ENCODE data around the gene PROB1. TPM values are rescaled to one million over a fixed set of nuclear protein-coding genes. Genes with fewer than 3 reads are reported as not detected.
"Not testable (repeated sequence)": the region's sequence is repeated elsewhere in the genome, so short reads cannot be mapped to it uniquely, and the experiment has no call there.

Gene PROB1, protein sequence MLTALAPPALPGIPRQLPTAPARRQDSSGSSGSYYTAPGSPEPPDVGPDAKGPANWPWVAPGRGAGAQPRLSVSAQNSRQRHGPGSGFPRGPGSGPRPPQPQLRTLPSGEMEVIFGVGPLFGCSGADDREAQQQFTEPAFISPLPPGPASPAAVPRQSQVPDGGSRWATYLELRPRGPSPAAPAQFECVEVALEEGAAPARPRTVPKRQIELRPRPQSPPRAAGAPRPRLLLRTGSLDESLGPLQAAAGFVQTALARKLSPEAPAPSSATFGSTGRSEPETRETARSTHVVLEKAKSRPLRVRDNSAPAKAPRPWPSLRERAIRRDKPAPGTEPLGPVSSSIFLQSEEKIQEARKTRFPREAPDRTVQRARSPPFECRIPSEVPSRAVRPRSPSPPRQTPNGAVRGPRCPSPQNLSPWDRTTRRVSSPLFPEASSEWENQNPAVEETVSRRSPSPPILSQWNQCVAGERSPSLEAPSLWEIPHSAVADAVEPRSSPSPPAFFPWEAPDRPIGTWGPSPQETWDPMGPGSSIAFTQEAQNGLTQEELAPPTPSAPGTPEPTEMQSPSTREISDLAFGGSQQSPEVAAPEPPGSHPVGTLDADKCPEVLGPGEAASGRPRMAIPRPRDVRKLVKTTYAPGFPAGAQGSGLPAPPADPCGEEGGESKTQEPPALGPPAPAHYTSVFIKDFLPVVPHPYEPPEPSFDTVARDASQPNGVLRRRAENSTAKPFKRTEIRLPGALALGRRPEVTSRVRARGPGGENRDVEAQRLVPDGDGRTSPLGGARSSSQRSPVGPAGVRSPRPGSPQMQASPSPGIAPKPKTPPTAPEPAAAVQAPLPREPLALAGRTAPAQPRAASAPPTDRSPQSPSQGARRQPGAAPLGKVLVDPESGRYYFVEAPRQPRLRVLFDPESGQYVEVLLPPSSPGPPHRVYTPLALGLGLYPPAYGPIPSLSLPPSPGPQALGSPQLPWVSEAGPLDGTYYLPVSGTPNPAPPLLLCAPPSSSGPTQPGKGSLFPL
- 0.75 TPM for total RNA-seq

DNA sequence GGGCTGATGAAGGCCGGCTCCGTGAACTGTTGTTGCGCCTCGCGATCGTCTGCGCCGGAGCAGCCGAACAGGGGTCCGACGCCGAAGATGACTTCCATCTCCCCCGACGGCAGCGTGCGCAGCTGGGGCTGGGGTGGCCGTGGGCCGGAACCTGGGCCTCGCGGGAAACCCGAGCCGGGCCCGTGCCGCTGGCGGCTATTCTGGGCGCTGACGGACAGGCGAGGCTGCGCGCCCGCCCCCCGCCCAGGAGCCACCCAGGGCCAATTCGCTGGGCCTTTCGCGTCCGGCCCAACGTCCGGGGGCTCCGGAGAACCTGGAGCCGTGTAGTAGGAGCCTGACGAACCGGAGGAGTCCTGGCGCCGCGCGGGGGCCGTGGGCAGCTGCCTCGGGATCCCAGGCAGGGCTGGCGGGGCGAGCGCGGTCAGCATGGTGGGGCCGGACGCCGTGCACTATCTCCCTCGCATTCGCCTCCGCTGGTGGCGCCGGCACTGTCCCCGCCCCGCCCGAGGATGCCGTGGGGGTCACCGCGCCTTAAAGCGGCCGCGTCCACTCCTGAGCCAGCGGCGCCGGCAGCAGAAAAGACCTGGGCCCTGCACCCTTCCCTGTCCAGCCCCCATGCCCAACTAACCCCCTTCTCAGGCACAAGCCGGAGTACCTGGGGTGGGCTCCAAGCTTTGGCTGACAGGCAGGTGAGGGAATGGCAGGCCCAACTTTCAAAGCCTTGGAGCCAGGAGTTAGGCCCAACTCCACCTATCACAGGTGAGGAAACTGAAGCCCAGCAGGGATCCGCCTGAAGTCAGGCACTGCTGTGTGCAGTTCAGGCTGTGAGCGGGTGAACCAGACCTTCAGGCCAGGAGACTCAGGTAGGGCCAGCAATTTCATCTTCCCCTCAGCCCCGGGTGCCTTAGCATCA, at the start of gene PROB1:
TSS of gene PROB1 (minus strand) at position 451 of the 913 bp plus-strand sequence. CDS start at position 428, 23 bp downstream.
- no peak for DNase-seq (ENCODE audit: low spot score)
- ATAC-seq: peak; percentile 50

DNA sequence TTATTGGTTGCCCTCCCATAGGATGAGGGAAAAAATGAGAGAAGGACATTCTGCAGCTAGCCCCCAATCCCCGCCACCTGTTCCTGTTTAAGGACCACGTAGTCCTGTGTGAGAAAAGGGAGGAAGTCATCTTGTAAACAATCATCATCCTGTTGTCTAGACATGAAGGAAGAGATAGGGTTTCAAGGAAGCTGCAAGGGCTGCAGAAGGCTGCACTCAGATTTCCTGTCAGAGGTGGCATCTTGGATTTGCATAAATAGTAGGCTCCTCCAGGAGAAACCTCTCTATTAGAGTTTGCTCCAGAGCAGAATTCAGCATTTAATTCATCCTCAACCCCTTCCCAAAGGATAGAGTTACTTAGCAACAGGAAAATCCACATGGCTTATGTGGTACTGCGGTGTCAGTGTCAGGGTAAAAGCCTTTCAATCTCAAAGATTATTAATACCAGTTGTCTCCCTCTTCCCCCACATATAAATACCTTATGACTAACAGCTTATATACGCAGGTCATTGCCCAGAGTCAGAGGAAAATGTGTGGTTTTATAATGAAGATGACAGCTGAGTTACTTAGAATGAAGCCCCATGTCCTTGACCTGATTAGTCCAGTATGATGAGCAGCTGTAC, 49.0 kb upstream of the PROB1 start:
- no peak for ATAC-seq

DNA sequence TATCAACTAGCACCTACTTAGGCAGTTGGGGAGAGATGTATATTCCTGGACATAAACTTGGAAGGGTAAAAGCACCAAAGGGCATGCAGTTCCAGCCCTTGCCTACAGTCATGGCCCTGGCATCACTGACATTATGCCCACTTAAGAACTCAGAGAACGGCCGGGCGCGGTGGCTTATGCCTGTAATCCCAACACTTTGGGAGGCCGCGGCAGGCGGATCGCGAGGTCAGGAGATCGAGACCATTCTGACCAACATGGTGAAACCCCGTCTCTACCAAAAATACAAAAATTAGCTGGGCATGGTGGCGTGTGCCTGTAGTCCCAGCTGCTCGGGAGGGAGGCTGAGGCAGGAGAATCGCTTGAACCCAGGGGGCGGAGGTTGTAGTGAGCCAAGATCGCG, 45.5 kb upstream of the PROB1 start:
- not testable (repeated sequence) for DNase-seq (ENCODE audit: low spot score); ATAC-seq

More for the DNA sequence above, 49.0 kb upstream of the PROB1 start:
- DNase-seq (ENCODE audit: low spot score): no peak

DNA sequence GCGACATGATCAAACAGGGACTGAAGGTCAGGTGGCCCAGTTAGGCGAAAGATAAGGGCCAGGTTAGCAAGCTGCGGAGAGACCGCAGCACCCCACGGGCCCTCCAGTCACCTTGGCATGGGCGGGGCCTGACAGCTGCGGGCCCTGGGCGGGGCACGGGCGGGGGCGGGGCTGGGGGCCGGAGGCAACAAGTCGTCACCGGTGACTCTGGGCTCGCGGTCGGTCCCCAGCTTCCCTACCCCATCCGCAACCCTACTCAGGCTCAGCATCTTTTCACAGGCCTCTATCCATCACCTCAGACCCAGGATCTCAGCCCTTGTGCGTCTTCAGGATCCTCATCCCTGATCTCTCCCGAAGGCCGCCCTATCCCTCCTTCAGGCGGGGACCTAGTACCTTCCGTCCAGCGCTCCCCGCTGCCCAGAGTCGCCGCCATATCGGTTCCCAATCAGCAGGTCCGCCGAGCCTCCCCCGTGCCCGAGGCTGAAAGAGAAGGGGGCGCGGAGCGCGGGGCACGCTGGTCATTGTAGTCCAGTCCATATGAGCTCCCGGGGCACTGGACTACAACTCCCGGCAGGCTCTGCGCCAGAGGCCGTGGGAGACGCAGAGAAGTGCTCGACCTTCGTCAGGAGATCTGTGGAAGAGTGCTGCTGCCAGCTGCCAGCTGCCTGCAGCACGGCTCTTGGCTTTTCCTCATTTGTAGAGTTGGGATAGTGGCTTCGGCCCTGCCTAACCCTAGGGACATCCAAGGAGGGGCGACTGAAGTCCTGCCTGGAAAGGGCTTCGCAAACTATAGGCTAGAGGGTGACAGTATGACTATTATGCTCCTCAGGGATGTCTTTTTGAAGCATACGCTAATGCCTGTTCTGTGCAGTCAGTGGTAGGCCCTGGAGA, 44.4 kb upstream of the PROB1 start, which contains the start of gene DNAJC18:
TSS of gene DNAJC18 (minus strand) at position 513 of the 891 bp plus-strand sequence. CDS start at position 433, 80 bp downstream.
- peak; percentile 97 for ATAC-seq
- DNase-seq (ENCODE audit: low spot score): peak; percentile 85

DNA sequence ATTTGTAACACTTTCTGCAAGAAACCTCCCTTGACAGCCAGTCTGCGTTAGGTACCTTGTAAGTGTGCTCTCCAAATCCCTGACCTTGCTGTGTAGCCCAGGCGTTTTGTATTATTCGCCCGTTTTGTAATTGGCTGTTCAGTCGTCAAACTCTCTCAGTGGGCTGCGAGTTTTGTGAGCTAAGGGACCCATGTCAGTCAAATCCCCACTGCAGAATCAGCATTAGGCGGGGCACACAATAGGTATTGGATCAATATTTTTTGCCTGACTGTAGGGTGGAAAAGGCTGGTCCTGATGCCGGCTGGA, 43.8 kb upstream of the PROB1 start:
- ATAC-seq (no peak), DNase-seq (ENCODE audit: low spot score) (no peak)

DNA sequence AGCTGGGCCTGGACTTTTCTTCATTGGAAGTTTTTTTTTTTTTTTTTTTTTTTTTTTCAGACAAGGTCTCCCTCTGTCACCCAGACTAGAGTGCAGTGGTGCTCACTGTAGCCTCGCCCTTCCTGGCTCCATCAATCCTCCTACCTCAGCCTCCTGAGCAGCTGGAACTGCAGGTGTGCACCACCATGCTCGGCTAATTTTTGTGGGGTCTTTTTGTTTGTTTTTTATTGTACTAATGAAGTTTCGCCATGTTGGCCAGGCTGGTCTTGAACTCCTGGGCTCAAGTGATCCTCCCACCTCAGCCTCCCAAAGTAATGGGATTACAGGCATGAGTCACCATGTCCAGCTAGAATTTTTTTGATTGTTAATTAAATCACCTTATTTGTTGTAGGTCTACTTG, 40.8 kb upstream of the PROB1 start:
- ATAC-seq (no peak), DNase-seq (ENCODE audit: low spot score) (no peak)

DNA sequence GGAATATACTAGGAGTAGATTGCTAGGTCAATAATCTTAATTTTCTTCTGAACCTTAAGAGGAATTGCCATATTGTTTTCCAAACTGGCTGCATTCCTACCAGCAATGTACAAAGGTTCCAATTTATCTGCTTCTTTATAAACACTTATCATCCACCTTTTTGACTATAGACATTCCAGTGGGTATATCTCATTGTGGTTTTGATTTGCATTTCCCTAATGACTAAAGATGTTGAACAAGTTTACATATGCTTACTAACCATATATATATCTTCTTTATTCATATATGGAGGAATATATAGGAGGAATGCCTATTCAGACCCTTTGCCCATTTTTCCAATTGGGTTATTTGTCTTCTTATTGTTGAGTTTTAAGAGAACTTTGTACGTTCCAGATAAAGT, 36.8 kb upstream of the PROB1 start:
- no peak for ATAC-seq

DNA sequence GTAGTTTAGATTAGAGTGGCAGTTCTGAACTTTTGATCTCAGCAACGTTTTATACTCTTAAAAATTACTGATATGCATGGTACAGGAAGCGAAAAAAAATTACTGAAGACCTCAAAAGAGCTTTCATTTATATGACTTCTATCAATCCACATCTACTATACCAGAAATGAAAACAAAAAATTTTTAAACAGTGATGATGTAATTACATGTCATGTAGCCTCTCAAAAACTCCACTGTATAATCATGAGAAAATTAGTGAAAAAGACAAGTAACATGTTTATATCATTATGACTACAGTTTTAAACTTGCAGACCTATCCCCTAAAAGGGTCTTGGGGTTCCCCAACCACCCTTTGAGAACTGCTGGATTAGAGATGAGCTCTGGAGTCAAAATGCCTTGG, 35.1 kb upstream of the PROB1 start:
- no peak for ATAC-seq

More for the DNA sequence above, 36.8 kb upstream of the PROB1 start:
- DNase-seq (ENCODE audit: low spot score): no peak

DNA sequence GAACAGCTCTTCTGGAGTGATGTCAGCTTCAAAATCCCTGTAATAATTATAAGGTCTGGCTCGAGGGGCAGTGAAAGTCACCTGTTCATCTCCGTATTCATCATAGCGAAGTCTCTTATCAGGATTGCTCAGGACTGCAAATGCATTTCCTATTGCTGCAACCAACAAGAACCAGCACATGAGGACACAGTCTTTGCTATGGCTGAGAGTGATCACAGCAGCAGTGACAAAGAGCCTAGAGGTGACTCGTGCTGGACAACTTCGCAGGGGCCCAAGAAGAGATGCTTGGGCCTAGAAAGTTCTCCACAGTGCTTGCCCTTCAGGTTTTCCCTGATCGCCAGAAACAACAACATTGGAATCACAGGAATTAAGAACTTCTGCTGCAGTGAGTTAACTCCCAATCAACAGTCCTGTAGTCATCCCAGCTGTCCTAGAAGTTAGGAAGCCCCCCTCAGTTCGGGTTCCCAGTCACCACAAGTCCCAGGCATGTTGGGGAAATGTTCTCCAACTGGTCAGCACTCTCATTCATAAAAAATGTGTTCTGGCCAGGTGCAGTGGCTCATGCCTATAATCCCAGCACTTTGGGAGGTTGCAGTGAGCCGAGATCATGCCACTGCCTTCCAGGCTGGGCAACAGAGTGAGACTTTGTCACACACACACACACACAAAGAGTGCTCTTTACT, 31.4 kb upstream of the PROB1 start:
- DNase-seq (ENCODE audit: low spot score) (no peak), ATAC-seq (no peak)

More for the DNA sequence above, 35.1 kb upstream of the PROB1 start:
- no peak for DNase-seq (ENCODE audit: low spot score)

DNA sequence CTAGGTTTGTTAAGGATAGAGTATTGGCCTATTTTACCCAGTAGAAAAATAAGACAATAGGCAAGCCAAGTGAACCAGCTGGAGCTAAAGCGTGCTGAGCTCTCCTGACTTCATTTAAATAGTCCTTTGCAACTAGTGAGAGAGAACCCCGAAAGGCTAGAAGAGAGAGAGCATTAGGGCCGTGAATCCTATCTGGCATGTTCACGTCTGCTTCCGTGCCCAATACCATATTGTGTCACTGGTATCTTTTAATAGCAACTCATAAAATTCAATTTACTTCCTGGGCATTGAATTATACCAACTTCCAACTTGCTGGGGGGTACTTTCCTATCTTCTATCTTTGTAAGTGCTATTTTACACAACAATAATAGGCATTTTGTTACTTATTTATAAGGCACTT, 30.6 kb upstream of the PROB1 start:
- ATAC-seq (no peak), DNase-seq (ENCODE audit: low spot score) (no peak)

DNA sequence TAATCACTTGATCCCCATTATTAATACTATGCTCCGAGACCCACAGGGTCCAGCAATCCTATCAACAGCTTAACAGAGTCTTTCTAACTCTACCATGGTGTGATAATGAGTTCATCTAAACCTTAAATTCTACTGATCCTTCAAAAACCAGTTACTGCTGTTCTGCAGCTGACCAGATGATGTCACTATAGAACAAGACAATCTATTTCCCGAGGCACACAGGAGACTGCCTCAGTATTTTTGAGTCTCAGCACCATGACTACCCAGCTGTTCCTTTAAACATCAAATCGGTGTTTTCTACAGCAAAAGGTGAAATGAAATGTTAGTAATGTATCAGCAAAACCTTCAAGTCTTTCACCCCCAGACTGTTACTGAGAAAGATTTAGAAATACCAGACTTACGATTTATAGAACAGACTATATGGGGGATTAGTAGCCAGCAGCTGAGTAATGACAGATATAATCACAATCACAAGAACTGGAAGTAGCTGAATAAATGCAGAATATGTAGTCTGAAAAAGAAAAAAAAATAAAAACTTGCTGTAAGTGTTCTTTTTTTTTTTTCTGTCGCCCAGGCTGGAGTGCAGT, 27.5 kb upstream of the PROB1 start:
- DNase-seq (ENCODE audit: low spot score): no peak
- ATAC-seq: peak; percentile 97

DNA sequence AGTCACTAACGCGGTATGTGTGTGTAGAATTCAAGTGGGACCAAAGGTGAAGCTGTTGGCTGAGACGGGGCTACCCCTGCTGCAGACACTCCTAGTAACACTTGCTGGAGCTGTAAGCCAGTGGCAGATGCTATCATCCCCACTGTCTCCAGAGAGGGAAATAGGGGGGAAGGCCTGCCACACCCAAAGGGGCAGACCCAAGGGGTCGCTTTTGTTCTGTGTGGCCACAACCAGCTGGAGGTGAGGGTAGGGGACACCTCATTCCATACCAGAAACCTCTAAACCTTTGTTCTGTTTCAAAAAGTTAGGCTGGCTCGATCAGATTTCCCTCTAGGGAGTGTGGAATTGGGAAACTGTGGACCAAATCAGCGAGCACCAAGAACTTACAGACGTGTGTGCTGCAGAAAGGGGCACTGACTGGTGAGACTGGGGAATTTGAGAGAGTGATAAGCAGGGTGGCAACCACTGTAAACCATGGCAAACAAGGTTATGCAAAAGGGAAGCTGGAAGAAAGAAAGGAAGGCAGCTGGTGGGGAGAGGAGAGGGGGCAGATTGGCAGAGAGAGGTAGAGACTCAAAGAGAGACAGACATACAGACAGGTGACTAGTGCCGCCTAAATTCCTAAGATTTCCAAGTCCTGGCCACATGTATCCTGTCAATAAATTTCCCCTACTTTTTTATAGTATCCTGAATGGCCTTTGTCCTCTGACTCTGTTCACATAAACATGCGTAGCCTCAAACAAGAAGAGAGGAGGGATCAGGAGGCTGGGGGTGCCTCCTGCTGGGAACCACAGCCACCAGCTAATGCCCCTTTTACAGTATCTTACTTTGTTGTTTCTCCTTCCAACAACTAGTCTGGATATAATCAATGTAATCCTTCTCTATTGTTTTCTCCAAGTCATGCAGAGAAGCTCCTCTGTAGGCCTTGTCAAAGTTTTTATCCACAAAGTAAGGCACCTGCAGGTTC, 24.6 kb upstream of the PROB1 start:
- DNase-seq (ENCODE audit: low spot score) (no peak), ATAC-seq (no peak)

DNA sequence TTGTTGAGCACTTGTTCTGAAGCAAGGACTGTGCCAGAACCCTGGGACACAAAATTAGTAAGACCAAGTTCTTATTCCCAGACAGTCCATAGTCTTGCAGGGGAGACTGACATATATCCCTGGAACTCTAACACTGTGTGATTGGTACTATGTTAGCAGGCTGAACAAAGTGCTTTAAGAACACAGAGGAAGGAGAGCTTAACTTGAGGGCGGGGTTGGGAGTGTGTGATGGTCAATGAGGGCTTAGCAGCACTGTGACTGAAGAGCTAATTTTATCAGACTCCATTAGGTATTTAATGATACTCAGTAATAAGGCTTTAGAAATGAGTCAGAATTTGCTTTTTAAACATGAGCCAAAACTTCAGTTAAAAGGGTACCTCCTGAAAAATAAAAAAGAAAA, 23.9 kb upstream of the PROB1 start:
- ATAC-seq (no peak), DNase-seq (ENCODE audit: low spot score) (no peak)

DNA sequence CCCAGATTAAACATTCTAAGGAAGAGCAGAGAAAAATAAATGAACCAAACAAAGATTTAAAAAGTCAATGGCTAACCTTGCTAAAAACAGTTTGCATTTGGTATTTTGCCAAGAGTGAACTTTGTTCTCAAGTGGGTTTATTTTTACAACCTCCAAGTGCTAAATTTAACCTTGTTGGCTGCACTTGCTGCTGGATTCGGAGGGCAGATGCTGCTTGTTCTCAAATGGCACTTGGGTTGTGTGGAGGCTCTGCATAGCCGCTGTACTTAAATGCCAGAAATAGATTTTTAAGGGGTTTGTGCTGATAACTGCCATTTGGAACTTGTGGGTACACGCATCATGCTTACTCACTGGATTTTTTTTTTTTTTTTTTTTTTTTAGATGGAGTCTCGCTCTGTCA, 22.3 kb upstream of the PROB1 start:
- DNase-seq (ENCODE audit: low spot score) (no peak), ATAC-seq (no peak)

DNA sequence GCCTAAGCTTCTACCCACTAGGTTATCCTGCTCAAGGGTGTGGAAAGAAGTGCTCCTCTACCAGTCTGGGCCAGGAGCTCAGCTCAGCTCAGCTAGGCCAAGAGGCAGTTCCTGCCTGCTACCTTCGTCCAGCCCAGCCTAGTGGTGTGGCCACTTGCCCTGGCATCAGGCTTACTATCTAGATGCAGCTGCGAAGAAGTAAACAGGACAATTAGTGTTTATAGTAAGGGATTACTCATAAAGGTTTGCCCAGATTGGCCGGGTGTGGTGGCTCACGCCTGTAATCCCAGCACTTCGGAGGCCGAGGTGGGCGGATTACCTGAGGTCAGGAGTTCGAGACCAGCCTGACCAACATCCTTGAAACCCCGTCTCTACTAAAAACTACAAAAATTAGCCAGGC, 21.7 kb upstream of the PROB1 start:
- ATAC-seq: no peak
- no peak for DNase-seq (ENCODE audit: low spot score)

DNA sequence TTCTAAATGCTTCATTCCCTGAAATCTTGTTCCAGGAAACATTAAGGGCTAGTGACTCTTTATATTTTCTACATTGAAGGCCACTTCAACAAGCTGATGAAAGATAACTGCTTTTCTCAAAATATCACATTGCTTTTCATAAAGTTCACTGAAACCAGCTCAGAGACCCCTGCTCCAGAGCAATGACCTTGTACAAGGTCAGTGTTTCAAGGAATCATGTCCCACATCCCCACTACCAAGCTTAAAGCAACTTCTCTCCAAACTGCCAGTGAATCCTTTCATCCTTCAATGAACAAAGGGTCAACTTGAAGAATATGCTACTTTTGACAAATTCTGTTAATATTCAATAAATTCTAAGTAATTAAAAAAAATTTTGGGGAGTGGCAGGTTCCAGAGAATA, 21.0 kb upstream of the PROB1 start:
- ATAC-seq (no peak), DNase-seq (ENCODE audit: low spot score) (no peak)

Measured in left lobe of liver (tissue), 2 donors.